Calu3 (cell line): ENCODE measurements around the gene PLEKHG2. TPM values are rescaled to one million over a fixed set of nuclear protein-coding genes. Genes with fewer than 3 reads are reported as not detected.

ENCODE experiments used
- BruUV-seq: library from RNA; stranded (reverse); fragments of 400-500 nt; replicated peaks from 2 replicates; lab custom pipeline; 2021; lab: Mats Ljungman, UMichigan
- CTCF ChIA-PET: fragments of 300-600 bp; sonication (Branson Sonifier 250); formaldehyde crosslinking; loops from one replicate; lab custom pipeline; 2022; ENCODE audit warnings: antibody characterized with exemption; lab: Charles Lee
- DNase-seq: peaks from one replicate; pipeline ENCODE4 v3.0.0; 2022
- H3K27ac Mint-ChIP-seq: one replicate; pipeline ENCODE4 v1.8.0; 2022; ENCODE audit warnings: mixed read lengths; ENCODE audit not compliant: unreplicated experiment
- H3K27me3 Mint-ChIP-seq: one replicate; pipeline ENCODE4 v1.8.0; 2022; ENCODE audit warnings: mixed read lengths; ENCODE audit not compliant: unreplicated experiment
- H3K36me3 Mint-ChIP-seq: one replicate; pipeline ENCODE4 v1.8.0; 2022; ENCODE audit warnings: mild to moderate bottlenecking, moderate library complexity, mixed read lengths; ENCODE audit not compliant: insufficient read depth, unreplicated experiment
- H3K4me1 Mint-ChIP-seq: one replicate; pipeline ENCODE4 v1.8.0; 2022; ENCODE audit warnings: mild to moderate bottlenecking, low read depth, mixed read lengths; ENCODE audit not compliant: unreplicated experiment
- H3K4me3 Mint-ChIP-seq: one replicate; pipeline ENCODE4 v1.8.0; 2022; ENCODE audit warnings: mild to moderate bottlenecking, low read depth, moderate library complexity, mixed read lengths; ENCODE audit not compliant: unreplicated experiment
- H3K9me3 Mint-ChIP-seq: one replicate; pipeline ENCODE4 v1.8.0; 2022; ENCODE audit warnings: low read depth, mixed read lengths; ENCODE audit not compliant: unreplicated experiment
- intact Hi-C: fragments of 100-400 bp; cut with micrococcal nuclease; formaldehyde crosslinking; loops from one replicate; pipeline ENCODE4 v1.10.0; 2022; ENCODE audit not compliant: unreplicated experiment
- total RNA-seq: library from RNA; stranded (reverse); gene quantifications from 2 replicates; pipeline ENCODE4 v1.2.3, GENCODE V29; 2022
- TF ChIP-seq, protein P1 (sequence below): fragments of 200-600 bp; IDR thresholded peaks from one replicate; pipeline ENCODE4 v1.8.0; 2022; ENCODE audit warnings: antibody characterized with exemption; ENCODE audit not compliant: unreplicated experiment

PLEKHG2 gene
- total RNA-seq, 1 experiment from 2014 or later, result 65.3 TPM

DNA sequence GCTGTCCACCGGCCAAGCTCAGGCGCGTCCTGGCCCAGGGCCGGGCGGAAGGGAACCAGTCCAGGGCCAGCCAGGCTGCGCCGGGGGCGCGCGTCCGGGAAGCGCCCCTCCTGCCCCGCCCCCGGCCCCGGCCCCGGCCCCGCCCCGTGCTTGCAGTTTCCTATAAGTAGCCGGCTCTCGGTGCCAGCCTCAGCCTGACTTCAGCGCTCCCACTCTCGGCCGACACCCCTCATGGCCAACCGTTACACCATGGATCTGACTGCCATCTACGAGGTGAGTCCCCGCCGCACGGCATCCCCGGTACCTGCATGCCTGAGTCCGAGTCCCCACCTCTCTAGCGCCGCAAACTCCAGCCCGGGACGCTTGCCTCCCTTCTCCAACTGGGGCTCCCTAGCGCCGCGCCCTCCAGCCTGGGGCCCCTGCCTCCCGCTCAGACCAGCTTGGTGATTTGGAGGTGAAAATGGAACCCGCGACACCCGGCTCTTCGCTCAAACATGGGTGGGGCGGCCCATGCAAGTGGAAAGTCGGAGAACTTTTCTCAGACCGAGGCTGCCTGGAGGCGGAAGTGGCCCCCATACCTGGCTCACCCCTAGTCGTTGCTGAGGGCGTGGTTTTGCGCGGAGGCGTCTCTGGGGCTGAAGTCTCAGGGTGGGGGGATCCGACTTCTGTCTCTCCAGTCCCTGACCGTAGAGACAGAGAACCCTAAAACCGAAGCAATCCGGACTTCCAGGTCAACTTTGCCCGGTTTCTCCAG, 5.6 kb upstream of the PLEKHG2 start, which contains the start of gene ZFP36:
Gene ZFP36, plus strand, starts transcription at position 192 of the 754 bp plus-strand sequence. Its CDS starts 58 bp downstream, at position 250.
- H3K4me3 Mint-ChIP-seq, result peak within 1 kb of the TSS; percentile 77
- H3K9me3 Mint-ChIP-seq, result no peaks in the 10 kb centered on the region
- TF ChIP-seq, protein P1, sequence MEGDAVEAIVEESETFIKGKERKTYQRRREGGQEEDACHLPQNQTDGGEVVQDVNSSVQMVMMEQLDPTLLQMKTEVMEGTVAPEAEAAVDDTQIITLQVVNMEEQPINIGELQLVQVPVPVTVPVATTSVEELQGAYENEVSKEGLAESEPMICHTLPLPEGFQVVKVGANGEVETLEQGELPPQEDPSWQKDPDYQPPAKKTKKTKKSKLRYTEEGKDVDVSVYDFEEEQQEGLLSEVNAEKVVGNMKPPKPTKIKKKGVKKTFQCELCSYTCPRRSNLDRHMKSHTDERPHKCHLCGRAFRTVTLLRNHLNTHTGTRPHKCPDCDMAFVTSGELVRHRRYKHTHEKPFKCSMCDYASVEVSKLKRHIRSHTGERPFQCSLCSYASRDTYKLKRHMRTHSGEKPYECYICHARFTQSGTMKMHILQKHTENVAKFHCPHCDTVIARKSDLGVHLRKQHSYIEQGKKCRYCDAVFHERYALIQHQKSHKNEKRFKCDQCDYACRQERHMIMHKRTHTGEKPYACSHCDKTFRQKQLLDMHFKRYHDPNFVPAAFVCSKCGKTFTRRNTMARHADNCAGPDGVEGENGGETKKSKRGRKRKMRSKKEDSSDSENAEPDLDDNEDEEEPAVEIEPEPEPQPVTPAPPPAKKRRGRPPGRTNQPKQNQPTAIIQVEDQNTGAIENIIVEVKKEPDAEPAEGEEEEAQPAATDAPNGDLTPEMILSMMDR, result no peak
- CTCF ChIA-PET, result interaction anchor here (2.4 kb wide), 1 partner anchor 9 kb away, joined by 11 read pairs; no protein-coding TSS in a partner anchor
- intact Hi-C loops, result no loop called here
- H3K27ac Mint-ChIP-seq, result peak within 1 kb of the TSS; percentile 94
- peaks cover 100% of the 10 kb centered on the region for H3K36me3 Mint-ChIP-seq
- H3K4me1 Mint-ChIP-seq, result peaks cover 64% of the 10 kb centered on the region
- BruUV-seq, result TSS peak; percentile 52
- no peaks in the 10 kb centered on the region for H3K27me3 Mint-ChIP-seq
- peak; percentile 92 for DNase-seq

DNA sequence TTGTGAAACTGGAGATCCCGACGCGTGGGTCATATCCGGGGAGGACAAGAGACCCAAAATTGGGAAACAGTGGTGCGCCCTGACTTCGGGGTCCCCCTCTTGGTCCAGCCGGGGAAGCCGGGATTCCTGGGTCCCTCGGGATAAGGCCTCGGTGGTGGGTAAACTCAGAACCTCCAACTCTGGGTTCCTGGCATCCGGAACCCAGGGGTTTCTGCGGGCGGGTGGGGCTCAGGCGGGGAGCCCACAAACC, 5.1 kb upstream of the PLEKHG2 start:
- H3K4me3 Mint-ChIP-seq, result peak overlapping the region; percentile 77
- CTCF ChIA-PET, result interaction anchor here (0.6 to 2.4 kb wide), 3 partner anchors 9 to 16 kb away, joined by 3 to 11 read pairs (median 8); partner anchors contain the start of genes MED29 and PAF1
- BruUV-seq, result no TSS peak
- peak overlapping the region; percentile 94 for H3K27ac Mint-ChIP-seq
- DNase-seq, result no peak
- intact Hi-C loops, result no loop called here
- no peaks in the 10 kb centered on the region for H3K27me3 Mint-ChIP-seq
- H3K9me3 Mint-ChIP-seq, result no peaks in the 10 kb centered on the region
- TF ChIP-seq, protein P1, result no peak
- H3K36me3 Mint-ChIP-seq, result peaks cover 100% of the 10 kb centered on the region
- peaks cover 62% of the 10 kb centered on the region for H3K4me1 Mint-ChIP-seq

DNA sequence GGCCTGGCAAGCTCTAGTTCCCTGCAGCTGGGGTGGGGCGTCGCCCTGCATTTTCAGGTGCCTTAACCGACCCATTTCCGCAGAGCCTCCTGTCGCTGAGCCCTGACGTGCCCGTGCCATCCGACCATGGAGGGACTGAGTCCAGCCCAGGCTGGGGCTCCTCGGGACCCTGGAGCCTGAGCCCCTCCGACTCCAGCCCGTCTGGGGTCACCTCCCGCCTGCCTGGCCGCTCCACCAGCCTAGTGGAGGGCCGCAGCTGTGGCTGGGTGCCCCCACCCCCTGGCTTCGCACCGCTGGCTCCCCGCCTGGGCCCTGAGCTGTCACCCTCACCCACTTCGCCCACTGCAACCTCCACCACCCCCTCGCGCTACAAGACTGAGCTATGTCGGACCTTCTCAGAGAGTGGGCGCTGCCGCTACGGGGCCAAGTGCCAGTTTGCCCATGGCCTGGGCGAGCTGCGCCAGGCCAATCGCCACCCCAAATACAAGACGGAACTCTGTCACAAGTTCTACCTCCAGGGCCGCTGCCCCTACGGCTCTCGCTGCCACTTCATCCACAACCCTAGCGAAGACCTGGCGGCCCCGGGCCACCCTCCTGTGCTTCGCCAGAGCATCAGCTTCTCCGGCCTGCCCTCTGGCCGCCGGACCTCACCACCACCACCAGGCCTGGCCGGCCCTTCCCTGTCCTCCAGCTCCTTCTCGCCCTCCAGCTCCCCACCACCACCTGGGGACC, 4.6 kb upstream of the PLEKHG2 start:
- peak; percentile 87 for DNase-seq
- peak overlapping the region; percentile 77 for H3K4me3 Mint-ChIP-seq
- peaks cover 57% of the 10 kb centered on the region for H3K4me1 Mint-ChIP-seq
- no peaks in the 10 kb centered on the region for H3K27me3 Mint-ChIP-seq
- intact Hi-C loops, result no loop called here
- BruUV-seq, result no TSS peak
- TF ChIP-seq, protein P1, result no peak
- H3K27ac Mint-ChIP-seq, result peak overlapping the region; percentile 94
- H3K36me3 Mint-ChIP-seq, result peaks cover 100% of the 10 kb centered on the region
- CTCF ChIA-PET, result interaction anchor here (0.6 to 2.4 kb wide), 3 partner anchors 10 to 17 kb away, joined by 3 to 11 read pairs (median 8); partner anchors contain the start of genes MED29 and PAF1
- no peaks in the 10 kb centered on the region for H3K9me3 Mint-ChIP-seq

DNA sequence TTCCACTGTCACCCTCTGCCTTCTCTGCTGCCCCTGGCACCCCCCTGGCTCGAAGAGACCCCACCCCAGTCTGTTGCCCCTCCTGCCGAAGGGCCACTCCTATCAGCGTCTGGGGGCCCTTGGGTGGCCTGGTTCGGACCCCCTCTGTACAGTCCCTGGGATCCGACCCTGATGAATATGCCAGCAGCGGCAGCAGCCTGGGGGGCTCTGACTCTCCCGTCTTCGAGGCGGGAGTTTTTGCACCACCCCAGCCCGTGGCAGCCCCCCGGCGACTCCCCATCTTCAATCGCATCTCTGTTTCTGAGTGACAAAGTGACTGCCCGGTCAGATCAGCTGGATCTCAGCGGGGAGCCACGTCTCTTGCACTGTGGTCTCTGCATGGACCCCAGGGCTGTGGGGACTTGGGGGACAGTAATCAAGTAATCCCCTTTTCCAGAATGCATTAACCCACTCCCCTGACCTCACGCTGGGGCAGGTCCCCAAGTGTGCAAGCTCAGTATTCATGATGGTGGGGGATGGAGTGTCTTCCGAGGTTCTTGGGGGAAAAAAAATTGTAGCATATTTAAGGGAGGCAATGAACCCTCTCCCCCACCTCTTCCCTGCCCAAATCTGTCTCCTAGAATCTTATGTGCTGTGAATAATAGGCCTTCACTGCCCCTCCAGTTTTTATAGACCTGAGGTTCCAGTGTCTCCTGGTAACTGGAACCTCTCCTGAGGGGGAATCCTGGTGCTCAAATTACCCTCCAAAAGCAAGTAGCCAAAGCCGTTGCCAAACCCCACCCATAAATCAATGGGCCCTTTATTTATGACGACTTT, 3.9 kb upstream of the PLEKHG2 start:
- intact Hi-C loops, result no loop called here
- BruUV-seq, result TSS peak; percentile 83
- Mint-ChIP-seq H3K27ac (peak overlapping the region; percentile 94), H3K27me3 (no peaks in the 10 kb centered on the region), H3K4me1 (peaks cover 52% of the 10 kb centered on the region), H3K4me3 (peak overlapping the region; percentile 77), H3K9me3 (no peaks in the 10 kb centered on the region), H3K36me3 (peaks cover 100% of the 10 kb centered on the region)
- peak; percentile 32 for DNase-seq
- CTCF ChIA-PET, result interaction anchor here (0.7 to 2.4 kb wide), 3 partner anchors 10 to 18 kb away, joined by 3 to 11 read pairs (median 4); partner anchors contain the start of genes MED29 and PAF1
- TF ChIP-seq, protein P1, result no peak
